Testis (tissue), 3 donors: ENCODE results near the gene THRAP3. TPM values are rescaled to one million over a fixed set of nuclear protein-coding genes. Genes with fewer than 3 reads are reported as not detected.

Experiments
- DNase-seq: peaks from one replicate; pipeline ENCODE4 v3.0.0-alpha.2; 2019
- H3K27ac ChIP-seq, 2 donors: fragments of 200-600 bp; sonication (generic); one replicate each; pipeline ENCODE4 v1.5.1; 2019
- H3K27me3 ChIP-seq: fragments of 200-600 bp; sonication (generic); one replicate; pipeline ENCODE4 v1.5.1; 2019
- H3K36me3 ChIP-seq: fragments of 200-600 bp; sonication (generic); one replicate; pipeline ENCODE4 v1.5.1; 2017; ENCODE audit warnings: low read depth; ENCODE audit errors: missing control alignments
- H3K4me1 ChIP-seq: fragments of 200-600 bp; sonication (generic); one replicate; pipeline ENCODE4 v1.5.1; 2019
- H3K4me3 ChIP-seq, 2 donors: fragments of 200-600 bp; sonication (generic); one replicate each; pipeline ENCODE4 v1.5.1; 2017 to 2019
- H3K9me3 ChIP-seq: fragments of 200-600 bp; sonication (generic); one replicate; pipeline ENCODE4 v1.5.1; 2017
- CTCF ChIP-seq, 3 experiments: fragments of 450-650 bp in 2 of 3; fragments of 200-600 bp in 1 of 3; sonication (generic) in 1 of 3; IDR thresholded peaks; one replicate each; pipeline ENCODE4 v1.5.1; 2016 to 2019; ENCODE audit warnings: antibody characterized with exemption in 3 of 3, mild to moderate bottlenecking in 2 of 3, moderate library complexity in 1 of 3
- POLR2A ChIP-seq: fragments of 450-650 bp; IDR thresholded peaks from one replicate; pipeline ENCODE4 v1.6.1; 2017; ENCODE audit warnings: antibody characterized with exemption, mild to moderate bottlenecking, moderate library complexity
- WGBS, 2 donors: methylation state at CpG; one replicate each; pipeline ENCODE4 v1.1.5; 2018; 5-methylcytosine and 5-hydroxymethylcytosine counted together
- intact Hi-C: fragments of 100-400 bp; cut with DNase I; formaldehyde crosslinking; loops from one replicate; pipeline ENCODE4 v1.15.1; 2023; ENCODE audit warnings: low total_unique reads
- polyA plus RNA-seq: library from polyadenylated mRNA; stranded (reverse); fragments of 350-450 nt; fragmentation: Illumina TruSeq; extraction: RNeasy Lipid Tissue Mini Kit (QIAGEN cat#74804); gene quantifications from one replicate; pipeline ENCODE4 v1.2.3, GENCODE V29; 2014; ENCODE audit warnings: low read depth, low replicate concordance; ENCODE audit not compliant: insufficient read depth
- total RNA-seq, 2 donors: library from RNA; depleted of rRNA; stranded (reverse); fragments of >200 nt; gene quantifications; one replicate each; pipeline ENCODE4 v1.2.3, GENCODE V29; 2016

The THRAP3 gene
- total and polyA plus RNA-seq, 3 donors from 2014 or later = 72.5 to 112 (median 93.0) TPM

- no peaks in the 10 kb centered on the region for H3K27me3 ChIP-seq
- no peaks in the 10 kb centered on the region for H3K9me3 ChIP-seq
- H3K4me1 ChIP-seq = peaks cover 11% of the 10 kb centered on the region
- TF ChIP-seq POLR2A = no peak
- no peak for TF ChIP-seq CTCF (IDR thresholded peaks at IDR 0.05)
- intact Hi-C loops = no loop called here
- H3K4me3 ChIP-seq = no peak overlapping the region
- WGBS, 2 donors = 91 to 96% methylated on average over 7 of the region's 7 CpGs
- H3K27ac ChIP-seq = no peak overlapping the region
- DNase-seq = no peak
- H3K36me3 ChIP-seq = no peaks in the 10 kb centered on the region
These were observed 85.2 kb downstream of the THRAP3 start for GRCh38 chr1:36309397-36309796.

GRCh38 chr1:36320291-36320761 is 96.1 kb downstream of the THRAP3 start:
- no peak for DNase-seq
- intact Hi-C loops = no loop called here
- H3K27me3 ChIP-seq = no peaks in the 10 kb centered on the region
- no peaks in the 10 kb centered on the region for H3K9me3 ChIP-seq
- 18 to 22% methylated on average over 15 to 16 of the region's 16 CpGs for WGBS, 2 donors
- peak overlapping the region; percentile 66 to 94 for H3K27ac ChIP-seq
- TF ChIP-seq CTCF (IDR thresholded peaks at IDR 0.05) (no peak), POLR2A (no peak)
- H3K36me3 ChIP-seq = no peaks in the 10 kb centered on the region
- H3K4me3 ChIP-seq = peak overlapping the region; percentile 55 to 75
- H3K4me1 ChIP-seq = peaks cover 13% of the 10 kb centered on the region

GRCh38 chr1:36320767-36321118 is 96.5 kb downstream of the THRAP3 start:
- 7 to 20% methylated on average over 18 to 21 of the region's 23 CpGs for WGBS, 2 donors
- DNase-seq = no peak
- H3K36me3 ChIP-seq = no peaks in the 10 kb centered on the region
- no peaks in the 10 kb centered on the region for H3K9me3 ChIP-seq
- H3K4me3 ChIP-seq = peak overlapping the region; percentile 55 to 75
- intact Hi-C loops = no loop called here
- TF ChIP-seq POLR2A (no peak), CTCF (IDR thresholded peaks at IDR 0.05) (no peak)
- H3K4me1 ChIP-seq = peaks cover 13% of the 10 kb centered on the region
- H3K27ac ChIP-seq = peak overlapping the region; percentile 66 to 94
- H3K27me3 ChIP-seq = no peaks in the 10 kb centered on the region

GRCh38 chr1:36321119-36321951 is 97.1 kb downstream of the THRAP3 start:
- Histone ChIP-seq H3K36me3 (no peaks in the 10 kb centered on the region), H3K4me1 (peaks cover 13% of the 10 kb centered on the region), H3K27ac (peak overlapping the region; percentile 88 to 94), H3K4me3 (peak overlapping the region; percentile 55 to 75), H3K27me3 (no peaks in the 10 kb centered on the region), H3K9me3 (no peaks in the 10 kb centered on the region)
- peak; percentile 87 for DNase-seq
- TF ChIP-seq POLR2A (peak; percentile 18), CTCF (IDR thresholded peaks at IDR 0.05) (no peak)
- intact Hi-C loops = no loop called here
- 13 to 23% methylated on average over 31 to 59 of the region's 59 CpGs for WGBS, 2 donors
